Endothelial cell (in vitro differentiated cells): ENCODE measurements around the gene VWA8. TPM values are rescaled to one million over a fixed set of nuclear protein-coding genes. Genes with fewer than 3 reads are reported as not detected.

Source experiments
- DNase-seq: peaks from one replicate; pipeline ENCODE4 v3.0.0; 2021; ENCODE audit warnings: low spot score
- H3K27ac Mint-ChIP-seq: one replicate; pipeline ENCODE4 v1.8.0; 2021; ENCODE audit warnings: mixed read lengths, inconsistent platforms; ENCODE audit not compliant: unreplicated experiment
- H3K27me3 Mint-ChIP-seq: one replicate; pipeline ENCODE4 v1.8.0; 2021; ENCODE audit warnings: mild to moderate bottlenecking, moderate library complexity, mixed read lengths, inconsistent platforms; ENCODE audit not compliant: unreplicated experiment
- H3K36me3 Mint-ChIP-seq: one replicate; pipeline ENCODE4 v1.8.0; 2021; ENCODE audit warnings: mild to moderate bottlenecking, low read depth, mixed read lengths, inconsistent platforms; ENCODE audit not compliant: unreplicated experiment
- H3K4me1 Mint-ChIP-seq: one replicate; pipeline ENCODE4 v1.8.0; 2021; ENCODE audit warnings: mild to moderate bottlenecking, mixed read lengths, inconsistent platforms; ENCODE audit not compliant: unreplicated experiment
- H3K4me3 Mint-ChIP-seq: one replicate; pipeline ENCODE4 v1.8.0; 2021; ENCODE audit warnings: mild to moderate bottlenecking, mixed read lengths, inconsistent platforms; ENCODE audit not compliant: unreplicated experiment
- H3K9me3 Mint-ChIP-seq: one replicate; pipeline ENCODE4 v1.8.0; 2021; ENCODE audit warnings: mixed read lengths, inconsistent platforms; ENCODE audit not compliant: unreplicated experiment
- total RNA-seq: library from RNA; stranded (reverse); fragmentation: NEBNext Ultra II Directional; extraction: Animal tissue kit (Norgen Biotek cat#: 25700); gene quantifications from one replicate; pipeline ENCODE4 v1.2.1, GENCODE V29; 2021; ENCODE audit not compliant: unreplicated experiment
- TF ChIP-seq, protein P1 (sequence below): fragments of 200-600 bp; sonication (generic); IDR thresholded peaks from one replicate; pipeline ENCODE4 v1.5.0; 2021; ENCODE audit warnings: antibody characterized with exemption; ENCODE audit not compliant: unreplicated experiment

VWA8 gene
- total RNA-seq, 1 donor from 2014 or later, result 8.2 TPM

DNA sequence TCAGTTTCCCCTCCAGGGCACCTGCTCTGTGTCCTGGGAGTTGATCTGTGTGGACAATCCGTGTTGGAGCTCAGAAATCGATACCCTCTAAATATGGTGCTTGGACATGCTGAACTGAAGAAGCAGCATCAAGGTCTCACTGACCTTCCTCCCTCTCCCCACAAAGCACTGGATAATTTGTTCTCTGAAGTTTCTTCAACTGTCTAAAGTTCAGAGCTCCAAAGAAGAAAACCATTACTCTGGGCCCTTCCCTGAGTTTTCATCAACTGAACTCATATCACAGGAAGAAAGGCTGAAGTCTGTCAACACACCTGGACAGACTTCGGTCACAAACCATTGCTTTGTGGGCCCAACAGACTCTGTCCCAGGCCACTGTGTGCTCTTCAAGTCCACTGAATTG lies 371.5 kb downstream of the VWA8 start:
- H3K27ac Mint-ChIP-seq, result no peak overlapping the region
- no peaks in the 10 kb centered on the region for H3K4me1 Mint-ChIP-seq
- TF ChIP-seq, protein P1, sequence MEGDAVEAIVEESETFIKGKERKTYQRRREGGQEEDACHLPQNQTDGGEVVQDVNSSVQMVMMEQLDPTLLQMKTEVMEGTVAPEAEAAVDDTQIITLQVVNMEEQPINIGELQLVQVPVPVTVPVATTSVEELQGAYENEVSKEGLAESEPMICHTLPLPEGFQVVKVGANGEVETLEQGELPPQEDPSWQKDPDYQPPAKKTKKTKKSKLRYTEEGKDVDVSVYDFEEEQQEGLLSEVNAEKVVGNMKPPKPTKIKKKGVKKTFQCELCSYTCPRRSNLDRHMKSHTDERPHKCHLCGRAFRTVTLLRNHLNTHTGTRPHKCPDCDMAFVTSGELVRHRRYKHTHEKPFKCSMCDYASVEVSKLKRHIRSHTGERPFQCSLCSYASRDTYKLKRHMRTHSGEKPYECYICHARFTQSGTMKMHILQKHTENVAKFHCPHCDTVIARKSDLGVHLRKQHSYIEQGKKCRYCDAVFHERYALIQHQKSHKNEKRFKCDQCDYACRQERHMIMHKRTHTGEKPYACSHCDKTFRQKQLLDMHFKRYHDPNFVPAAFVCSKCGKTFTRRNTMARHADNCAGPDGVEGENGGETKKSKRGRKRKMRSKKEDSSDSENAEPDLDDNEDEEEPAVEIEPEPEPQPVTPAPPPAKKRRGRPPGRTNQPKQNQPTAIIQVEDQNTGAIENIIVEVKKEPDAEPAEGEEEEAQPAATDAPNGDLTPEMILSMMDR, result no peak
- no peak overlapping the region for H3K4me3 Mint-ChIP-seq
- DNase-seq, result no peak
- H3K27me3 Mint-ChIP-seq, result no peaks in the 10 kb centered on the region
- peaks cover 4% of the 10 kb centered on the region for H3K36me3 Mint-ChIP-seq
- H3K9me3 Mint-ChIP-seq, result no peaks in the 10 kb centered on the region

DNA sequence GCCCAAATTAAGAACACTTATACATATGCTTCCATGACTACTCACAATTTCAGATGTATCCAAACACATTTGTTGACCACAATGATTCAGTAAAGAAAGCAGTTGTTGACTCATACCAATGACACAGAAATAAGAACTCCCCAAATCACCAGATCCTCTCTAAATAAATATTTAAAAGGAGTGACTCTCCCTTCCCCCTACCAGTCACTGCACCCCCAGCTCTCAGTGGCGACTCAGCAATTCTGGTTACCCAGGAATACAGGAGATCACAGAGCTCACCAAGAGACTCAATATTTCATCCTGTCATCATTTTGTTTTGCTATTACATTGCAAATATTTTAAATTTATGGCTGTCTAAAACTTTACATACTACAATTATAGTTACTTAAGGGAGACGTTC lies 372.0 kb downstream of the VWA8 start:
- Mint-ChIP-seq H3K9me3 (no peaks in the 10 kb centered on the region), H3K4me1 (no peaks in the 10 kb centered on the region), H3K36me3 (peaks cover 4% of the 10 kb centered on the region), H3K27me3 (no peaks in the 10 kb centered on the region), H3K27ac (no peak overlapping the region), H3K4me3 (no peak overlapping the region)
- TF ChIP-seq, protein P1, result no peak
- no peak for DNase-seq

DNA sequence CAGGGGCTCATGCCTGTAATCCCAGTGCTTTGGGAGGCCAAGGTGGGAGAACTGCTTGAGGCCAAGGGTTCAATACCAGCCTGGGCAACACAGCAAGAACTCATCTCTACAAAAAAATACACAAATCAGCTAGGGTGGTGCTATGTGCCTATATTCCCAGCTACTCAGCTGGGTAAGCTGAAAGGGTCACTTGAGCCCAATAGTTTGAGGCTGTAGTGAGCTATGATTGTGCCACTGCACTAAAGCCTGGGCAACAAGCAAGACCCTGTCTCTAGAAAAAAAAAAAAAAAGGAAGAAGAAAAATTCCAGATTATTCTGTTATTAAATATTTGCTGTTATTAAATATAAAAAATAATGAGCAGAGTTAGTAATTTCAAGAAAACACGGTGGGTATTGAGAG lies 372.5 kb downstream of the VWA8 start:
- Mint-ChIP-seq H3K27me3 (no peaks in the 10 kb centered on the region), H3K9me3 (no peaks in the 10 kb centered on the region), H3K4me1 (no peaks in the 10 kb centered on the region)

DNA sequence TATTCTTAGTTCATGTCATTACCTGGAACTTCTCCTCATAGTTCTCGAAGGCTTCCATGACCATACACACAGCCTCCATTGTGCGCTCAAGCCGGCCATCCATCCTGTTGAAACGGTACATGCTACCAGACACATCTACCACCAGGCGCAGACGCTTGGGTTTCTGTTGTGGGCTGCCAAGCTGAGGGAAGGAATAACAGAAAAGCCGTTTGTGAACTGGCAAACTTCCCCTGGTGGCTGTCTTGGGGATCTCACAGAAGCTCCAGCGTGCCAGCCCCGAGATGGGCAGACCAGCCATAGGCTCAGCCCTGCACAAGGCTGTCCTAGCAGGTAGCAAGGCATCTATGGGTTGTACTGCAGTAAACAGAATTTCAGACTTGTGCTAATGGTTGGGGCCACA lies 373.4 kb downstream of the VWA8 start:
- Mint-ChIP-seq H3K27me3 (no peaks in the 10 kb centered on the region), H3K36me3 (peaks cover 4% of the 10 kb centered on the region), H3K4me1 (no peaks in the 10 kb centered on the region), H3K9me3 (no peaks in the 10 kb centered on the region), H3K4me3 (no peak overlapping the region), H3K27ac (no peak overlapping the region)
- peak; percentile 8 for DNase-seq
- TF ChIP-seq, protein P1, result peak; percentile 41

More for the DNA sequence above, 372.5 kb downstream of the VWA8 start:
- TF ChIP-seq, protein P1, result no peak
- Mint-ChIP-seq H3K4me3 (no peak overlapping the region), H3K27ac (no peak overlapping the region), H3K36me3 (peaks cover 4% of the 10 kb centered on the region)
- DNase-seq, result no peak

DNA sequence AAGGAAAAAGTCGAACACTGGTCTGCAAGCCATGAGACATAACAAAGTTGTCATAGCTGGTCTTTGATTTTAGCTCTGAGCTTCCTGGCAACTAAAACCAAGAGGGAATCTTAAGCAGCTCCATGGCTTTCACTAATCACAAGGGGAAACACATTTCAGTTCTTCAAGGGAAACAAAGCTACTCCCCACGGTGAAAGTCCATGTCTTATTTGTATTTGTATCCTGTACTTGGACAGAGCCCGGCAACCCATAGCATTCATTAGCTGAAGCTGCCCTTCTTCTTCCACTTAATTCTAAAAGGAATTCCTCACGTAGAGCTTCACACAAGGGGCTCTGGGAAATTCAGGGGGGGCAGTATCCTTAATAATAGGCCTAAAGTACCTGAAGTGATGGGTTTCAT lies 374.7 kb downstream of the VWA8 start:
- Mint-ChIP-seq H3K27me3 (no peaks in the 10 kb centered on the region), H3K36me3 (peaks cover 4% of the 10 kb centered on the region), H3K4me1 (no peaks in the 10 kb centered on the region), H3K4me3 (no peak overlapping the region), H3K27ac (no peak overlapping the region), H3K9me3 (no peaks in the 10 kb centered on the region)
- TF ChIP-seq, protein P1, result no peak
- no peak for DNase-seq
